22Rv1 (cell line): ENCODE data around the gene TXNDC15.

Source experiments
- CTCF ChIP-seq: fragments of 450-650 bp; IDR thresholded peaks from 2 replicates; pipeline ENCODE4 v1.5.1; 2017; ENCODE audit warnings: mild to moderate bottlenecking
- ZFX ChIP-seq: fragments of 450-650 bp; IDR thresholded peaks from 2 replicates; pipeline ENCODE4 v1.6.1; 2017; ENCODE audit warnings: antibody characterized with exemption, borderline replicate concordance

GRCh38 chr5:134877159-134877558 is 3.0 kb downstream of the TXNDC15 start:
- TF ChIP-seq CTCF (no peak), ZFX (no peak)
